OCI-LY1 (cell line): ENCODE results near the gene MTRFR.

Source experiments
- CTCF ChIP-seq: fragments of 200-600 bp; sonication (generic), shearing (Covaris generic); IDR thresholded peaks from 2 replicates; pipeline ENCODE4 v1.5.1; 2017; ENCODE audit warnings: mild to moderate bottlenecking, antibody characterized with exemption, low read length, moderate library complexity, mixed read lengths
- EZH2 ChIP-seq: fragments of 200-600 bp; sonication (generic), shearing (Covaris generic); IDR thresholded peaks from 2 replicates; pipeline ENCODE4 v1.8.0; 2017; ENCODE audit warnings: borderline replicate concordance, mixed run types, mild to moderate bottlenecking, antibody characterized with exemption, low read length, moderate library complexity, mixed read lengths

GRCh38 chr12:123284669-123285068 lies 51.4 kb downstream of the MTRFR start:
- TF ChIP-seq CTCF (no peak), EZH2 (no peak)
